SK-N-SH (cell line): ENCODE measurements around the gene CREB5. TPM values are rescaled to one million over a fixed set of nuclear protein-coding genes. Genes with fewer than 3 reads are reported as not detected.

ENCODE experiments used
- CTCF ChIA-PET: fragments of 300-600, 350-600 bp; formaldehyde crosslinking; extraction: SDS; loops from one replicate; lab custom pipeline; 2021; lab: Yijun Ruan, JAX
- POLR2A ChIA-PET: fragments of 350-600 bp; sonication (Branson Sonifier 250); formaldehyde crosslinking; extraction: SDS; loops from one replicate; lab custom pipeline; 2020; ENCODE audit warnings: antibody characterized with exemption, inconsistent platforms; lab: Yijun Ruan, JAX
- DNase-seq: peaks from one replicate; pipeline ENCODE4 v3.0.0; 2012
- H2AFZ ChIP-seq: fragments of 200-600 bp; sonication (generic); 2 replicates; pipeline ENCODE4 v1.8.1; 2016; ENCODE audit warnings: antibody characterized with exemption, mild to moderate bottlenecking, low read depth
- H3F3A ChIP-seq: fragments of 200-600 bp; sonication (generic); replicated peaks from 2 replicates; pipeline ENCODE3; 2016; ENCODE audit warnings: antibody characterized with exemption, mild to moderate bottlenecking; ENCODE audit not compliant: insufficient read depth
- H3K27ac ChIP-seq, 2 experiments: fragments of 200-500 bp in 1 of 2; fragments of 200-600 bp in 1 of 2; sonication (Bioruptor generic) in 1 of 2; sonication (generic), shearing (Covaris generic) in 1 of 2; 2 replicates each; pipeline versions ENCODE4 v1.5.1 to v1.6.1; 2014 to 2016; ENCODE audit warnings: low read depth in 2 of 2, inconsistent platforms in 1 of 2, low read length in 1 of 2, mild to moderate bottlenecking in 1 of 2, mixed read lengths in 1 of 2
- H3K27me3 ChIP-seq: fragments of 200-600 bp; sonication (generic), shearing (Covaris generic); 2 replicates; pipeline ENCODE4 v1.6.1; 2016; ENCODE audit warnings: mixed run types; ENCODE audit not compliant: insufficient read depth
- H3K36me3 ChIP-seq, 2 experiments: fragments of 200-500 bp in 1 of 2; fragments of 200-600 bp in 1 of 2; sonication (Bioruptor generic) in 1 of 2; sonication (generic) in 1 of 2; replicated peaks in 1 of 2; 2 replicates each; pipeline versions ENCODE3 to v1.5.1; 2014 to 2016; ENCODE audit warnings: low read length in 1 of 2, mild to moderate bottlenecking in 1 of 2; ENCODE audit not compliant: insufficient read depth in 2 of 2, control insufficient read depth in 1 of 2
- H3K4me1 ChIP-seq, 2 experiments: fragments of 200-500 bp in 1 of 2; fragments of 200-600 bp in 1 of 2; sonication (Bioruptor generic) in 1 of 2; sonication (generic), shearing (Covaris generic) in 1 of 2; 2 replicates each; pipeline versions ENCODE4 v1.5.1 to v1.6.1; 2014 to 2016; ENCODE audit warnings: low read depth in 1 of 2, low read length in 1 of 2, mixed run types in 1 of 2; ENCODE audit not compliant: insufficient read depth in 2 of 2, control insufficient read depth in 1 of 2
- H3K4me2 ChIP-seq: fragments of 200-600 bp; sonication (generic), shearing (Covaris generic); 2 replicates; pipeline ENCODE4 v1.6.1; 2017; ENCODE audit warnings: mixed run types
- H3K4me3 ChIP-seq, 2 experiments: fragments of 200-500 bp in 1 of 2; fragments of 200-600 bp in 1 of 2; sonication (Bioruptor generic) in 1 of 2; sonication (generic), shearing (Covaris generic) in 1 of 2; 2 replicates each; pipeline versions ENCODE4 v1.5.1 to v1.8.1; 2014 to 2016; ENCODE audit warnings: low read depth in 2 of 2, inconsistent platforms in 1 of 2, low read length in 1 of 2, mild to moderate bottlenecking in 1 of 2, mixed read lengths in 1 of 2, moderate library complexity in 1 of 2
- H3K79me2 ChIP-seq: fragments of 200-600 bp; sonication (generic); 2 replicates; pipeline ENCODE4 v1.8.1; 2017; ENCODE audit warnings: mild to moderate bottlenecking; ENCODE audit not compliant: insufficient read depth
- H3K9ac ChIP-seq: fragments of 200-600 bp; sonication (generic); 2 replicates; pipeline ENCODE4 v1.6.1; 2017; ENCODE audit warnings: mixed run types
- H3K9me2 ChIP-seq: fragments of 200-600 bp; sonication (generic); 2 replicates; pipeline ENCODE4 v1.6.1; 2017; ENCODE audit warnings: mixed run types
- H3K9me3 ChIP-seq: fragments of 200-600 bp; sonication (generic); 2 replicates; pipeline ENCODE4 v1.6.1; 2017; ENCODE audit warnings: mixed run types, mild to moderate bottlenecking, moderate library complexity
- H4K20me1 ChIP-seq: fragments of 200-600 bp; sonication (generic); 2 replicates; pipeline ENCODE4 v1.6.1; 2017; ENCODE audit warnings: mild to moderate bottlenecking, mixed run types; ENCODE audit not compliant: insufficient read depth
- CHD2 ChIP-seq: fragments of 150-350 bp; IDR thresholded peaks from 2 replicates; pipeline ENCODE4 v1.6.1; 2018; ENCODE audit warnings: low read length; ENCODE audit not compliant: partially characterized antibody
- CTCF ChIP-seq: fragments of 200-600 bp; sonication (generic); IDR thresholded peaks from 2 replicates; pipeline ENCODE4 v1.6.1; 2017; ENCODE audit warnings: antibody characterized with exemption, mild to moderate bottlenecking, moderate library complexity
- ELF1 ChIP-seq: IDR thresholded peaks from 2 replicates; pipeline ENCODE4 v1.4.0; 2012
- GATA2 ChIP-seq: sonication (generic); formaldehyde crosslinking; IDR thresholded peaks from 2 replicates; pipeline ENCODE4 v1.5.0; 2020; ENCODE audit warnings: mild to moderate bottlenecking, missing genetic modification reagents
- JUND ChIP-seq: IDR thresholded peaks from 2 replicates; pipeline ENCODE4 v1.4.0; 2012
- MEF2A ChIP-seq: IDR thresholded peaks from 2 replicates; pipeline ENCODE4 v1.4.0; 2012; ENCODE audit warnings: low read depth, borderline replicate concordance
- MXI1 ChIP-seq: IDR thresholded peaks from 2 replicates; pipeline ENCODE4 v1.6.1; 2012; ENCODE audit warnings: mild to moderate bottlenecking, low read depth, low read length, improper control_type of control experiment
- NFIC ChIP-seq: IDR thresholded peaks from 2 replicates; pipeline ENCODE4 v1.4.0; 2012; ENCODE audit warnings: borderline replicate concordance
- PBX3 ChIP-seq: IDR thresholded peaks from 2 replicates; pipeline ENCODE4; 2012
- RAD21 ChIP-seq: IDR thresholded peaks from 2 replicates; pipeline ENCODE4 v1.6.1; 2012; ENCODE audit warnings: mild to moderate bottlenecking, low read length
- RCOR1 ChIP-seq: fragments of 150-350 bp; IDR thresholded peaks from 2 replicates; pipeline ENCODE4 v1.6.1; 2017; ENCODE audit warnings: antibody characterized with exemption, low read length
- RFX5 ChIP-seq: IDR thresholded peaks from 2 replicates; pipeline ENCODE4 v1.6.1; 2012; ENCODE audit warnings: mild to moderate bottlenecking, improper control_type of control experiment, low read length
- YY1 ChIP-seq: IDR thresholded peaks from 2 replicates; pipeline ENCODE4 v1.4.0; 2012; ENCODE audit warnings: low read depth, mild to moderate bottlenecking
- WGBS: methylation state at CpG from one replicate; pipeline ENCODE4 v1.1.6; 2017; ENCODE audit warnings: low lambda C conversion rate; 5-methylcytosine and 5-hydroxymethylcytosine counted together
- polyA plus RNA-seq, 3 experiments: library from polyadenylated mRNA; depleted of rRNA; stranded (reverse); fragments of >200 nt; gene quantifications; 2 replicates each; pipeline ENCODE4 v1.2.3, GENCODE V29; 2012
- TF ChIP-seq, protein P1 (sequence below): IDR thresholded peaks from 2 replicates; pipeline ENCODE4 v1.4.0; 2012; ENCODE audit warnings: low read depth

The CREB5 gene
- polyA plus RNA-seq, 1 of the 3 experiments (the other 2 are of a cell fraction), result 19.3 TPM

DNA sequence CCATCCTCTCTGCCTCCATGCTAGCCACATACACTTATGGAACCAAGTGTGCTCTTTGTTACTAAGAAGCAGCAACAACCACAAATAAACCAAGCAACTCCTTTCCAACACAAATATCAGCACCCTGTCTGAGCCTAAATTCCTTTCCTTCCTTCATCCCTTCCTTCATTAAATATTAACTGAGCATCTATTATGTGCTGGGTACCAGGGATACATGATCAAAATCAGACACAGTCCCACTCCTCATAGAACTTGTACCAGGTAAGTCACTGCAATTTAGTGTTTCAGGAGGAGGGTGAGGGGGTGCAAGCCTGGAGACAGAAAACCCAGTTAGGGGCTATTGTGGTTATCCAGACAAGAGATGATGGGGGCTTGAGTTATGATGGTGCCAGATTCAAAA is 10.8 kb downstream of the CREB5 start:
- H3K27me3 ChIP-seq, result no peaks in the 10 kb centered on the region; the same call in 1 of the 2 replicates
- H3K4me2 ChIP-seq, result no peak overlapping the region
- CTCF ChIA-PET, result interaction anchor here (1.7 kb wide), 1 partner anchor 12 kb away, joined by 7 read pairs; no protein-coding TSS in a partner anchor
- POLR2A ChIA-PET, result no interaction called here
- H4K20me1 ChIP-seq, result no peaks in the 10 kb centered on the region
- no peak overlapping the region for H3K4me3 ChIP-seq
- H3K4me1 ChIP-seq, result peaks cover 0 to 6% of the 10 kb centered on the region in 2 experiments; a peak in 2 of 4 replicates
- no peak for DNase-seq
- no peaks in the 10 kb centered on the region for H3K9me3 ChIP-seq
- no peaks in the 10 kb centered on the region for H3K36me3 ChIP-seq
- H3F3A ChIP-seq, result no peaks in the 10 kb centered on the region
- H3K9me2 ChIP-seq, result no peaks in the 10 kb centered on the region
- no peak overlapping the region for H3K9ac ChIP-seq
- H3K27ac ChIP-seq, result no peak overlapping the region
- no peaks in the 10 kb centered on the region for H3K79me2 ChIP-seq
- H2AFZ ChIP-seq, result no peak overlapping the region
- no peak for TF ChIP-seq GATA2 (CRISPR knock-in tag)
- no peak for TF ChIP-seq JUND
- TF ChIP-seq YY1, result no peak
- TF ChIP-seq CTCF, result no peak
- TF ChIP-seq RAD21, result no peak
- no peak for TF ChIP-seq MEF2A

DNA sequence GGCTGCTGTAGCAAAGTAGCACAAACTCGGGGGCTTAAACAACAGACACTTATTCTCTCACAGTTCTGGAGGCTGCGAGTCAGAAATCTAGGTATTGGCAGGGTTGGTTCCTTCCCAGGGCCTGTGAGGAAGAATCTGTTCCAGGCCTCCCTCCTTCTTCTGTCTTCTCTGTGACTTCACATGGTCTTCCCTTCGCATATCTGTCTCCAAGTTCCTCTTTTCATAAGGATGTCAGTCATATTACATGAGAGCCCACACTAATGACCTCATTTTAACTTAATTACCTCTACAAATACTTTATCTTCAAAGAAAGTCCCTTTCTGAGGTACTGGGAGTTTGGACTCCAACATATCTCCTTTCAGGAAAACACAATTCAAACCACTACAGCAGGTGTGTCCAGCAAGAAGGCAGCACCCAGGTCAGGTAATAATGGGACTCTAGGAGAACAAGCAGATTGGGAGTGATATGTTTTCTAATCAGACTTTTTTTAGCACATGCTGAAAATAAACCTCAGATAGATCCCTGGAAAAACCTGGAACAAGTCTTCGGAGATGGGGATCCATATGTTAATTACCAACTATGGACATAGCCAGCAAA is 11.7 kb downstream of the CREB5 start:
- H3K9me3 ChIP-seq, result no peaks in the 10 kb centered on the region
- ChIA-PET CTCF (interaction anchor here (0.6 kb wide), 1 partner anchor 34 kb away, joined by 3 read pairs; no protein-coding TSS in a partner anchor), POLR2A (interaction anchor here (0.7 kb wide), 1 partner anchor 257 kb away, joined by 3 read pairs; no protein-coding TSS in a partner anchor)
- DNase-seq, result no peak
- H3K27ac ChIP-seq, result no peak overlapping the region
- no peak overlapping the region for H3K4me2 ChIP-seq
- H3K4me3 ChIP-seq, result no peak overlapping the region
- no peaks in the 10 kb centered on the region for H3K79me2 ChIP-seq
- 39% methylated on average over 4 of the region's 4 CpGs for WGBS
- H4K20me1 ChIP-seq, result no peaks in the 10 kb centered on the region
- H3K9me2 ChIP-seq, result no peaks in the 10 kb centered on the region
- H2AFZ ChIP-seq, result no peak overlapping the region
- H3K36me3 ChIP-seq, result no peaks in the 10 kb centered on the region
- TF ChIP-seq NFIC, result no peak
- TF ChIP-seq, protein P1, sequence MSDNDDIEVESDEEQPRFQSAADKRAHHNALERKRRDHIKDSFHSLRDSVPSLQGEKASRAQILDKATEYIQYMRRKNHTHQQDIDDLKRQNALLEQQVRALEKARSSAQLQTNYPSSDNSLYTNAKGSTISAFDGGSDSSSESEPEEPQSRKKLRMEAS, result no peak
- no peak for TF ChIP-seq RFX5
- no peak for TF ChIP-seq MEF2A
- no peak for TF ChIP-seq RCOR1
- TF ChIP-seq CHD2, result no peak
- TF ChIP-seq PBX3, result no peak
- TF ChIP-seq ELF1, result no peak
- no peak for TF ChIP-seq RAD21
- no peak for TF ChIP-seq YY1
- no peak for TF ChIP-seq MXI1
- TF ChIP-seq, all 33 proteins: peak for 0
- Histone ChIP-seq H3K27me3 (no peaks in the 10 kb centered on the region; the same call in 1 of the 2 replicates), H3K4me1 (peaks cover 0 to 6% of the 10 kb centered on the region in 2 experiments; a peak in 2 of 4 replicates), H3F3A (no peaks in the 10 kb centered on the region), H3K9ac (no peak overlapping the region)
